HG02763 (cell line): ENCODE data around the gene OR4N5.
"Not testable (repeated sequence)": the region's sequence is repeated elsewhere in the genome, so short reads cannot be mapped to it uniquely, and the experiment has no call there.

Experiments
- ATAC-seq: cut with Tn5 transposase; IDR thresholded peaks from one replicate; pipeline ENCODE4 v1.9.1; 2021; ENCODE audit warnings: mild to moderate bottlenecking, moderate library complexity; ENCODE audit not compliant: unreplicated experiment

Gene OR4N5, protein sequence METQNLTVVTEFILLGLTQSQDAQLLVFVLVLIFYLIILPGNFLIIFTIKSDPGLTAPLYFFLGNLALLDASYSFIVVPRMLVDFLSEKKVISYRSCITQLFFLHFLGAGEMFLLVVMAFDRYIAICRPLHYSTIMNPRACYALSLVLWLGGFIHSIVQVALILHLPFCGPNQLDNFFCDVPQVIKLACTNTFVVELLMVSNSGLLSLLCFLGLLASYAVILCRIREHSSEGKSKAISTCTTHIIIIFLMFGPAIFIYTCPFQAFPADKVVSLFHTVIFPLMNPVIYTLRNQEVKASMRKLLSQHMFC

GRCh38 chr14:20138520-20138919 lies at the start of gene OR4N5:
Gene OR4N5 (plus strand): TSS chr14:20138820. CDS start chr14:20143736, 4,916 bp downstream.
- ATAC-seq = no peak

GRCh38 chr14:20092050-20092449 lies 46.6 kb upstream of the OR4N5 start:
- no peak for ATAC-seq

GRCh38 chr14:20093442-20093841 lies 45.2 kb upstream of the OR4N5 start:
- no peak for ATAC-seq

DNA sequence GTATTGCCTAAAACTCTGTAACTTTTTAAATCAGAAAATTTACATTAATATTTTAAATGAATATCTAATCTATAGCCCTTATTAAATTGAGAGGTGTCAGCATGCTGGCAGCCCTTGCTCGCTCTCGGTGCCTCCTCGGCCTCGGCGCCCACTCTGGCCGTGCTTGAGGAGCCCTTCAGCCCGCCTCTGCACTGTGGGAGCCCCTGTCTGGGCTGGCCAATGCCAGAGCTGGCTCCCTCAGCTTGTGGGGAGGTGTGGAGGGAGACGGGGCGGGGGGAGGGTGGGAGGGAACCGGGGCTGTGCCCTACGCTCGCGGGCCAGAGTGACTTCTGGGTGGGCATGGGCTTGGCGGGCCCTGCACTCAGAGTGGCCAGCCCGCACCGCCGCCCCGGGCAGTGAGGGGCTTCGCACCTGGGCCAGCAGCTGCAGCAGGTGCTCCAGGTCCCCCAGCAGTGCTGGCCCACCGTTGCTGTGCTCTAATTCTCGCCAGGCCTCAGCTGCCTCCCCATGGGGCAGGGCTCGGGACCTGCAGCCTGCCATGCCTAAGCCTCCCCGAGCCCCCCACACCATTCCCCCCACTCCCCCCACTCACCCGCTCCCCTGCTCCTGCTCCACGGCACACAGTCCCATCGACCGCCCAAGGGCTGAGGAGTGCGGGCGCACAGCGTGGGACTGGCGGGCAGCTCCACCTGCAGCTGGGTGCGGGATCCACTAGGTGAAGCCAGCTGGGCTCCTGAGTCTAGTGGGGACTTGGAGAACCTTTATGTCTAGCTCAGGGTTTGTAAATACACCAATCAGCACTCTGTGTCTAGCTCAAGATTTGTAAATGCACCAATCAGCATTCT lies 39.5 kb upstream of the OR4N5 start:
- ATAC-seq = not testable (repeated sequence)

- ATAC-seq = no peak
These were observed 28.2 kb upstream of the OR4N5 start, which contains the start of gene OR4K17 for GRCh38 chr14:20110438-20110837. Gene OR4K17 (plus strand): TSS chr14:20110739. CDS start chr14:20117500, 6,761 bp downstream.

DNA sequence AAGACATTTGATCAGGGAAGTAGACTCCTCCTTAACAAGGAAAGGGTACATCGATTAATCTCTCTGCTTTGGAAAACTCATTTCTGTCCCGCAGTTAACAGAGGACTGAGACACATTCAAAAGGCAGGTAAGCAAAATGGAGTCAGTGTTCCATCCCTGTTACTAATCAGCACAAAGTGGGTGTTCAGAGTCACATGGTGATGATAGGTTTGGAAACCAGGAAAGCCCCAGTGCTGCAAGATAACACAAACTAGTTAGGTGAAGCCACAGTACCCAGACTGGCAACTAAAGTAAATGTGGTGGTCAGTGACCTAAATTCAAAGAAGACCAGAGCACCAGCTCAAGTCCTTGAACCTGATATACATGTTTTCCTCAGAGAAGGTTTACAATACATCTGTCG lies 26.3 kb upstream of the OR4N5 start:
- no peak for ATAC-seq

DNA sequence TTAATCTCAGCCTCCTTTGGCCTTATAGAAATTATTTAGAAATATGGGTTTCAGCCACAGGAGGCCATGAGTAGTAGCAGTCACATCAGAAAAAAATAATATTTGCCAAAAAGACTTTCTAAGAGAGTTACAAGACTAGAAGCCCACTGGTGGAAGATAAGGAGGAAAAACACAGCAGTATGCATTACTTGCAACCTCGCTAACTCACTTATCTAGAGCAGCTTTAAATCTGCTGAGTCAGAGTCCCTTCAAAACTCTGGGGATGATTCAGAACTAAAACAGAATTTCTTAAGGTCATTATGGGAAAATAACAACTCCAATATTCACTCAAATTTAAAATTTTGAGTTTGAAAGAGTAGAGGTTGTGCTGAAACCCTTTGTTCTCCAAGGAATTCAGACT lies 21.9 kb upstream of the OR4N5 start:
- ATAC-seq = no peak

- no peak for ATAC-seq
These were observed 19.8 kb upstream of the OR4N5 start for GRCh38 chr14:20118795-20119194.

DNA sequence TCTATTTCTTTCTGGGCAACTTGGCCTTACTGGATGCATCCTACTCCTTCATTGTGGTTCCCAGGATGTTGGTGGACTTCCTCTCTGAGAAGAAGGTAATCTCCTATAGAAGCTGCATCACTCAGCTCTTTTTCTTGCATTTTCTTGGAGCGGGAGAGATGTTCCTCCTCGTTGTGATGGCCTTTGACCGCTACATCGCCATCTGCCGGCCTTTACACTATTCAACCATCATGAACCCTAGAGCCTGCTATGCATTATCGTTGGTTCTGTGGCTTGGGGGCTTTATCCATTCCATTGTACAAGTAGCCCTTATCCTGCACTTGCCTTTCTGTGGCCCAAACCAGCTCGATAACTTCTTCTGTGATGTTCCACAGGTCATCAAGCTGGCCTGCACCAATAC lies 5.3 kb downstream of the OR4N5 start:
- ATAC-seq = no peak

GRCh38 chr14:20144820-20145219 lies 6.2 kb downstream of the OR4N5 start:
- no peak for ATAC-seq

GRCh38 chr14:20164462-20164861 lies 25.8 kb downstream of the OR4N5 start:
- ATAC-seq = no peak

DNA sequence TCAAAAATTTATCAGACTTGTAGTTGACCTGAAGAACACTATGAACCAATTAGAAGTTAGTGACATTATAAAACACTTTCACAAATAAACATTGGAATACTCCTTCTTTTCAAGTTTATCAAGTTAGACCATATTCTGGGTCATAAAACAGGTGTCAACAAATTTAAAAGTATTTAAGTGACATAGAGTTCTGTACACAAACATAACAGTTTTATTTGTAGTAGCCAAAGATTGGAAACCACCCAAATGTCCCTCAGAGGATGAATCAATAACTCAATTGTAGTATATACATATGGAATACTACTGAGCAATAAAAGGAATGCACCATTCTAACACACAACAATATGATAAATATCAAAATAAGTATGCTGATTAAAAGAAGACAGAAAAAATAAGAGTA lies 28.5 kb downstream of the OR4N5 start:
- no peak for ATAC-seq

DNA sequence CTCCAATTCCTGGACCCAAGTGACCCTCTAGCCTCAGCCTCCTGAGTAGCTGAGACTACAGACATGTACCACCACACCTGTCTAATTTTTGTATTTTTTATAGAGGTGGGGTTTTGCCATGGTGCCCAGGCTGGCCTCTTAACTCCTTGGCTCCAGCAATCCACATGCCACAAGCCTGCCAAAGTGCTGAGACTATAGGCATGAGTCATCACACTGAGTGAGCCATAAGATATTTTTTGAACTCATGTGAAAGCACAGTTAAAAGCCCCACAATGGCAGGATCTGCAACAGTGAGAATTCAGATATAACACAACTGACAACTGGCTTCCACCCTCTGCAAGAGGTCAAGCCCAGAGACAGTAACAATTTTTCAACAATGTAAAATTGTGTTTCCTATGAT lies 31.2 kb downstream of the OR4N5 start:
- not testable (repeated sequence) for ATAC-seq

DNA sequence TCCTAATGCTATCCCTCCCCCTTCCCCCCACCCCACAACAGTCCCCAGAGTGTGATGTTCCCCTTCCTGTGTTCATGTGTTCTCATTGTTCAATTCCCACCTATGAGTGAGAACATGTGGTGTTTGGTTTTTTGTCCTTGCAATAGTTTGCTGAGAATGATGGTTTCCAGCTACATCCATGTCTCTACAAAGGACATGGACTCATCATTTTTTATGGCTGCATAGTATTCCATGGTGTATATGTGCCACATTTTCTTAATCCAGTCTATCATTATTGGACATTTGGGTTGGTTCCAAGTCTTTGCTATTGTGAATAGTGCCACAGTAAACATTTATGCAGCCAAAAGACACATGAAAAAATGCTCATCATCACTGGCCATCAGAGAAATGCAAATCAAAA lies 35.6 kb downstream of the OR4N5 start:
- ATAC-seq = not testable (repeated sequence)

GRCh38 chr14:20176330-20176729 lies 37.7 kb downstream of the OR4N5 start:
- no peak for ATAC-seq

GRCh38 chr14:20177433-20177974 lies 38.9 kb downstream of the OR4N5 start:
- ATAC-seq = no peak

- no peak for ATAC-seq
These were observed 40.6 kb downstream of the OR4N5 start for GRCh38 chr14:20179218-20179617.

DNA sequence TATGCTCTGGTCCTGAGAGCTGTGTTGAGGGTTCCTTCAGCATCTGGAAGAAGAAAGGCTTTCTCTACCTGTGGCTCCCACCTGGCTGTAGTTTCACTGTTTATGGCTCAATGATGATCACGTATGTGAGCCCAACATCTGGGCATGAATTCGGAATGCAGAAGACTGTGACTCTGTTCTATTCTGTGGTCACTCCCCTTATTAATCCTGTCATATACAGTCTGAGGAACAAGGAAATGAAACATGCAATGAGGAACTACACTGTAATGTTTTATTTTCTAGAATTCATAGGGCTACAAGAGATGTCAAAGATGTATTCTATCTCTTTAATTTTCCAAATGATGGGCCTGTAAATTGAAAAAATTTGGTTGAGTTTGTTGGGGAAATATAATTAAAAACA lies 41.3 kb downstream of the OR4N5 start:
- ATAC-seq = no peak

- no peak for ATAC-seq
These were observed 41.9 kb downstream of the OR4N5 start for GRCh38 chr14:20180486-20180885.

DNA sequence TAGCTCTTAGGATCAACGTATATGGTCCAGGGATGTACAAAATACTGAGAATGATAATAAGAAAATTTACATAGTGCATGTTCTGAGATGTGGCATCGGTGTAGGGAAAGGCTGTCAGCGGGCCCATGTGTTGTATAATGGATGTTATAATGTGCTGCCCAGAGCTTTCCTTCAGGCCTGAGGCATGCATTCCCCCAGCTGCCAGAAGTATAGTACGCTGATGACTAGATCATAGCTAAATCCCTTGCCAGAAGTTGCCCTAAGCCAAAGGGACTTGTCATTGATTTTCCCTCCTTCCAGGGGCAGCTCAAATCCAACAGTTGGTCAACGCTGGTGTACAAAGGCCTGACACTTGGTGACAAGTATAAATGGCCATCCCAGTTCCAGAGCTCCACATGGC lies 45.6 kb downstream of the OR4N5 start:
- ATAC-seq = no peak

DNA sequence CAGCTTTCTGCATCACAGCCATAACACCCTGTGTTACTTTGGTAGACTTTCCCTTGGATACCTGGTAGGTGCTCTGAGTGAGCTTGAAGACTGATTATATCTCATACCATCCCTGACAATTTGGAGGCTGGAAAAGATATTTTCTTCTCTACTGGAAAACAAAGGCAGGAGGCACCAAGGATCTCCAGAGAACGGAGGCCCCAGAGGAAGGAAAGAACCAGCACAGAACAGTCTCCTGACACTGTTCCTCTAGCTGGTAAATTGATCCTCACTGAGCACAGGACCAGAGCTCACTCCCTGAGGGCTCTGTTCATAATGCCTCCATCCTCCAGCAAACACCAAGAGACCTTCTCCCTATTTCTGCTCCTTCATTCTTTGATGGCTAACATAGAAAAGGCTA lies 52.0 kb downstream of the OR4N5 start, which contains the start of gene OR11G2:
Gene OR11G2 (plus strand): TSS at position 301 of the 400 bp plus-strand sequence. CDS start 6,542 bp downstream, outside the sequence.
- ATAC-seq = no peak

DNA sequence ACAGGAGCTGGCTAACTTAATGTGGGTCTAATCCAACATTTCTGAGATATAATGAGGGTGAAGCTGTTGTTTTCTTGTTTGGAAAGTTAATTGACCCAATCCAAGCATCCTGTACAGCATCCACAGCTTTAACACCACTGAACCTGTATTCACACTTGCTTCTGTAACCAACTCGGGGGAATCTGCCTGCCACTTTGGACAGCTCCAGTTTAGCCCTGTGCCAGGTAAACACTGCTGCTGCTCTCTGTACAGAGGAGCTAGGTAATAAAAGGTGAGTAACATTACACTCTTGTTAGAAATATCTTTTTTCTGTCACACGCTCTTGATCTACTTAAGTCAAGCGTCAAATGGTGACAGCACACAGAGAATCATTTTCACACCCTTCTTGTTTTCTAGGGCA lies 52.8 kb downstream of the OR4N5 start:
- ATAC-seq = no peak
